Smooth muscle cell of the brain vasculature (primary cell): Measurements from ENCODE around the gene TUBA3E.
"Not testable (repeated sequence)": the region's sequence is repeated elsewhere in the genome, so short reads cannot be mapped to it uniquely, and the experiment has no call there.

Source experiments
- DNase-seq: peaks from one replicate; pipeline ENCODE4 v3.0.0-alpha.2; 2012; ENCODE audit warnings: low read depth, low spot score

TUBA3E gene

GRCh38 chr2:130143266-130144039 is 54.8 kb downstream of the TUBA3E start:
- not testable (repeated sequence) for DNase-seq

- not testable (repeated sequence) for DNase-seq
These were observed 55.6 kb downstream of the TUBA3E start for GRCh38 chr2:130142396-130143265.
